Lower leg skin (tissue), 3 donors: Measurements from ENCODE around the gene SSX2IP.

Experiments used
- POLR2A ChIP-seq, 2 donors: fragments of 450-650 bp; IDR thresholded peaks; one replicate each; pipeline ENCODE4 v1.6.1; 2016 to 2017; ENCODE audit warnings: antibody characterized with exemption in 2 of 2, mild to moderate bottlenecking in 1 of 2, moderate library complexity in 1 of 2
- TF ChIP-seq, protein P1 (sequence below), 3 donors: fragments of 450-650 bp; IDR thresholded peaks; one replicate each; pipeline ENCODE4 v1.5.1; 2016; ENCODE audit warnings: antibody characterized with exemption in 3 of 3, mild to moderate bottlenecking in 3 of 3, moderate library complexity in 2 of 3

DNA sequence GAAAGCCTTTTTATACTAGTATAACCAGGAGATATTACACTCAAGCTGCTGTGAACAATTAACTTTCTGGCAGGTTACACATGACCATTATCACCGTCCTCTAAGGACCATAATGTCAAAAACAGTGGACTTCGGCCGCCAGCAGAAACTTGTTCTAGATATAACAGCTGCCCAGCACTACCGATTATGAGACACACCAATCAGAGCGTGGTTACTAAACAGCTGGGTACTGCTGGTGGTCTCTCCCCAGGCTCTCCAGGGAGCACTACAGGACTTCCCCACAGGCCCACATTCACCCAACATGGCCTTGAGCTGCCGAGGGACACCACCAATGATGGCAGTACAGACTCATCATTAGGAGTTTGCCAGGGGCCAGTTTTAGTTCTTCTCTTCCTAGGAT, 58.1 kb downstream of the SSX2IP start:
- TF ChIP-seq, protein P1, sequence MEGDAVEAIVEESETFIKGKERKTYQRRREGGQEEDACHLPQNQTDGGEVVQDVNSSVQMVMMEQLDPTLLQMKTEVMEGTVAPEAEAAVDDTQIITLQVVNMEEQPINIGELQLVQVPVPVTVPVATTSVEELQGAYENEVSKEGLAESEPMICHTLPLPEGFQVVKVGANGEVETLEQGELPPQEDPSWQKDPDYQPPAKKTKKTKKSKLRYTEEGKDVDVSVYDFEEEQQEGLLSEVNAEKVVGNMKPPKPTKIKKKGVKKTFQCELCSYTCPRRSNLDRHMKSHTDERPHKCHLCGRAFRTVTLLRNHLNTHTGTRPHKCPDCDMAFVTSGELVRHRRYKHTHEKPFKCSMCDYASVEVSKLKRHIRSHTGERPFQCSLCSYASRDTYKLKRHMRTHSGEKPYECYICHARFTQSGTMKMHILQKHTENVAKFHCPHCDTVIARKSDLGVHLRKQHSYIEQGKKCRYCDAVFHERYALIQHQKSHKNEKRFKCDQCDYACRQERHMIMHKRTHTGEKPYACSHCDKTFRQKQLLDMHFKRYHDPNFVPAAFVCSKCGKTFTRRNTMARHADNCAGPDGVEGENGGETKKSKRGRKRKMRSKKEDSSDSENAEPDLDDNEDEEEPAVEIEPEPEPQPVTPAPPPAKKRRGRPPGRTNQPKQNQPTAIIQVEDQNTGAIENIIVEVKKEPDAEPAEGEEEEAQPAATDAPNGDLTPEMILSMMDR (IDR thresholded peaks at IDR 0.05), result no peak
- TF ChIP-seq POLR2A (IDR thresholded peaks at IDR 0.05), result no peak
